ENCODE measurements around the gene RPP25L. TPM values are rescaled to one million over a fixed set of nuclear protein-coding genes. Genes with fewer than 3 reads are reported as not detected.

The RPP25L gene
- total RNA-seq, 1 experiment from 2014 or later, result 51.1 TPM

- TF ChIP-seq CTCF (IDR thresholded peaks at IDR 0.05 in 2 of 3, conservative IDR thresholded peaks at IDR 0.05 in 1 of 3; ENCODE audit: borderline replicate concordance in 1 of 3, insufficient read depth in 1 of 3, low read depth in 2 of 3, low read length in 2 of 3), result no peak
- TF ChIP-seq YY1 (IDR thresholded peaks at IDR 0.05; ENCODE audit: extremely low read depth, insufficient replicate concordance, low read depth, low read length), result no peak
- no peak for TF ChIP-seq MAX (IDR thresholded peaks at IDR 0.05)
- TF ChIP-seq CBX3 (IDR thresholded peaks at IDR 0.05; ENCODE audit: low read depth), result no peak
- no peak for TF ChIP-seq REST (IDR thresholded peaks at IDR 0.05; ENCODE audit: low read depth)
- TF ChIP-seq CEBPB (IDR thresholded peaks at IDR 0.05; ENCODE audit: low read depth), result no peak
- TF ChIP-seq ZFX (IDR thresholded peaks at IDR 0.05), result no peak
- TF ChIP-seq JUND (IDR thresholded peaks at IDR 0.05), result no peak
- no peak for TF ChIP-seq EZH2 (IDR thresholded peaks at IDR 0.05)
- TF ChIP-seq RAD21 (IDR thresholded peaks at IDR 0.05; ENCODE audit: low read depth), result no peak
- TF ChIP-seq ZBTB33 (IDR thresholded peaks at IDR 0.05; ENCODE audit: extremely low read depth, insufficient replicate concordance, low read length), result no peak
- no peaks in the 10 kb centered on the region for H3K9me2 ChIP-seq (ENCODE audit: insufficient read depth)
- no peak overlapping the region for H3K4me3 ChIP-seq (replicated peaks in 1 of 2; ENCODE audit: low read depth in 1 of 2, low read length in 2 of 2)
- DNase-seq (ENCODE audit: low read depth, low spot score) (no peak), ATAC-seq (no peak)
- POLR2A ChIA-PET, result no interaction called here
- intact Hi-C loops (cut with micrococcal nuclease), result loop anchor here (1.0 to 10.0 kb wide), 4 partner anchors 44 to 187 kb away; no protein-coding TSS in a partner anchor
- CTCF ChIA-PET, result interaction anchor here (0.6 to 3.2 kb wide), 17 partner anchors 9 to 188 kb away, joined by 3 to 47 read pairs (median 4); no protein-coding TSS in a partner anchor
- no peak overlapping the region for H3K9ac ChIP-seq (ENCODE audit: low read length)
- no peaks in the 10 kb centered on the region for H3K9me3 ChIP-seq (ENCODE audit: control insufficient read depth in 1 of 2, insufficient read depth in 1 of 2, low read depth in 1 of 2, low read length in 2 of 2)
- no peaks in the 10 kb centered on the region for H3K79me2 ChIP-seq (ENCODE audit: insufficient read depth, low read length)
- peak overlapping the region; percentile 77 for H2AFZ ChIP-seq (ENCODE audit: low read depth, low read length, poor library complexity, severe bottlenecking)
- RAD21 ChIA-PET (ENCODE audit: low non-redundant PET in 1 of 2, low total read pairs in 2 of 2, uncharacterized antibody in 2 of 2, unreplicated experiment in 2 of 2), result interaction anchor here (0.6 to 2.3 kb wide), 8 partner anchors 44 to 367 kb away, joined by 3 to 8 read pairs (median 3); no protein-coding TSS in a partner anchor
- H3K4me1 ChIP-seq (ENCODE audit: control insufficient read depth in 1 of 2, insufficient read depth in 2 of 2, low read length in 2 of 2), result peaks cover 0 to 8% of the 10 kb centered on the region in 2 experiments; a peak in 2 of 4 replicates
- no peaks in the 10 kb centered on the region for H3K27me3 ChIP-seq (ENCODE audit: insufficient read depth, low read length)
- H3K36me3 ChIP-seq (ENCODE audit: control insufficient read depth in 1 of 2, insufficient read depth in 2 of 2, low read length in 2 of 2), result no peaks in the 10 kb centered on the region
- H4K20me1 ChIP-seq (ENCODE audit: insufficient read depth), result no peaks in the 10 kb centered on the region
- no peak overlapping the region for H3K27ac ChIP-seq (ENCODE audit: low read depth, low read length)
- H3K4me2 ChIP-seq (ENCODE audit: low read length), result no peak overlapping the region
- no TSS peak for BruUV-seq (replicated peaks)
Observed at GRCh38 chr9:34591917-34592866, 19.7 kb downstream of the RPP25L start.

Data from HCT116 (cell line).